Endodermal cell (in vitro differentiated cells): ENCODE data around the gene SMIM10L1. TPM values are rescaled to one million over a fixed set of nuclear protein-coding genes. Genes with fewer than 3 reads are reported as not detected.

Experiments
- DNase-seq: peaks from one replicate; pipeline ENCODE4 v3.0.0-alpha.2; 2017
- H3K27ac ChIP-seq: 2 replicates; pipeline ENCODE4 v1.5.1; 2013; ENCODE audit warnings: mild to moderate bottlenecking, low read depth, low read length, moderate library complexity
- H3K27me3 ChIP-seq: 2 replicates; pipeline ENCODE4 v1.6.1; 2013; ENCODE audit warnings: mild to moderate bottlenecking, low read length, moderate library complexity; ENCODE audit not compliant: insufficient read depth, control insufficient read depth, poor library complexity, severe bottlenecking
- H3K36me3 ChIP-seq: 2 replicates; pipeline ENCODE4 v1.7.0; 2013; ENCODE audit warnings: mild to moderate bottlenecking, low read length, moderate library complexity; ENCODE audit not compliant: control insufficient read depth, insufficient read depth
- H3K4me1 ChIP-seq: one replicate; pipeline ENCODE4 v1.7.0; 2013; ENCODE audit warnings: low read length; ENCODE audit not compliant: control insufficient read depth, insufficient read depth
- H3K4me3 ChIP-seq: 2 replicates; pipeline ENCODE4 v1.5.1; 2013; ENCODE audit warnings: mild to moderate bottlenecking, low read length, moderate library complexity
- H3K9ac ChIP-seq: 2 replicates; pipeline ENCODE4 v1.6.1; 2013; ENCODE audit warnings: mild to moderate bottlenecking, low read length, moderate library complexity; ENCODE audit not compliant: poor library complexity, severe bottlenecking; ENCODE audit errors: extremely low read depth
- H3K9me3 ChIP-seq: 2 replicates; pipeline ENCODE4 v1.6.1; 2013; ENCODE audit warnings: mild to moderate bottlenecking, low read length, moderate library complexity; ENCODE audit not compliant: control insufficient read depth
- H3K27ac Mint-ChIP-seq: 2 replicates; pipeline ENCODE4 v1.8.0; 2020; ENCODE audit warnings: mixed read lengths
- H3K27me3 Mint-ChIP-seq: 2 replicates; pipeline ENCODE4 v1.8.0; 2021; ENCODE audit warnings: mild to moderate bottlenecking, mixed read lengths; ENCODE audit not compliant: insufficient read depth
- H3K36me3 Mint-ChIP-seq: 2 replicates; pipeline ENCODE4 v1.8.0; 2020; ENCODE audit warnings: low read depth, mixed read lengths
- H3K4me1 Mint-ChIP-seq: 2 replicates; pipeline ENCODE4 v1.8.0; 2020; ENCODE audit warnings: mixed read lengths
- H3K4me3 Mint-ChIP-seq: 2 replicates; pipeline ENCODE4 v1.8.0; 2020; ENCODE audit warnings: mild to moderate bottlenecking, moderate library complexity, mixed read lengths
- H3K9me3 Mint-ChIP-seq: 2 replicates; pipeline ENCODE4 v1.8.0; 2020; ENCODE audit warnings: mild to moderate bottlenecking, mixed read lengths
- WGBS, 2 experiments: methylation state at CpG; one replicate each; pipeline versions ENCODE4 v1.1.5 to v1.1.7; 2013; ENCODE audit warnings: missing lambda C conversion rate in 2 of 2, mixed read lengths in 1 of 2; ENCODE audit not compliant: insufficient coverage in 1 of 2, insufficient read length in 1 of 2; 5-methylcytosine and 5-hydroxymethylcytosine counted together
- total RNA-seq, 2 donors: library from RNA; stranded (reverse); fragmentation: NEBNext Ultra II Directional in 1 of 2; extraction: Animal tissue kit (Norgen Biotek cat#: 25700) in 1 of 2; gene quantifications; 2 replicates in 1 of 2; 3 replicates in 1 of 2; pipeline ENCODE4 v1.2.1, GENCODE V29; 2021
- TF ChIP-seq, protein P1 (sequence below): fragments of 200-600 bp; sonication (generic); conservative IDR thresholded peaks from 2 replicates; pipeline ENCODE4 v1.5.0; 2021; ENCODE audit warnings: antibody characterized with exemption, mild to moderate bottlenecking

Gene SMIM10L1
- total RNA-seq, 2 donors from 2014 or later: 12.9 to 31.5 TPM

DNA sequence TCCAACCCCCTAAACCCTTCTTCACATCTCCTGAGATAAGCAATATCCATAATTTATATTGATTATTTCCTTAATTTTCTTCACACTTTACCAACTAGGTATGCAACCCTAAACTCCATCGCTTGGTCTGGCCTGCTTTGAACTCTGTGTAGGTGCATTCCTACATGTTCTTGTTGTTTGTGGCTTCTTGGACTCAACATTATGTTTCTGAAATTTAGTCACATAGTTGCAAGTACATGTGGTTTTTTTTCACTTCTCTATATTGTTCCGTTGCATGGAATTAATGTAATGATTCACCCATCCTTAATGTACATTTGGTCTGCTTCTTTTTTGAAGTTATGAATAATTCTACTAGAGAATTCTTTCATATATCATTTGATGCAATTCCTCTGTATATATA lies 34.9 kb upstream of the SMIM10L1 start:
- H3K27ac Mint-ChIP-seq: no peak overlapping the region
- H3K36me3 ChIP-seq: peaks cover 3% of the 10 kb centered on the region
- H3K27me3 Mint-ChIP-seq: no peaks in the 10 kb centered on the region
- no peak overlapping the region for H3K27ac ChIP-seq
- no peak overlapping the region for H3K4me3 ChIP-seq
- H3K4me1 ChIP-seq: no peaks in the 10 kb centered on the region
- H3K36me3 Mint-ChIP-seq: peaks cover 19% of the 10 kb centered on the region
- no peaks in the 10 kb centered on the region for H3K27me3 ChIP-seq
- no peak for DNase-seq
- 0% methylated on average over 1 of the region's 2 CpGs for WGBS, 2 experiments
- H3K9me3 ChIP-seq: no peaks in the 10 kb centered on the region
- H3K4me1 Mint-ChIP-seq: peaks cover 7% of the 10 kb centered on the region
- H3K9me3 Mint-ChIP-seq: peaks cover 1% of the 10 kb centered on the region
- TF ChIP-seq, protein P1, sequence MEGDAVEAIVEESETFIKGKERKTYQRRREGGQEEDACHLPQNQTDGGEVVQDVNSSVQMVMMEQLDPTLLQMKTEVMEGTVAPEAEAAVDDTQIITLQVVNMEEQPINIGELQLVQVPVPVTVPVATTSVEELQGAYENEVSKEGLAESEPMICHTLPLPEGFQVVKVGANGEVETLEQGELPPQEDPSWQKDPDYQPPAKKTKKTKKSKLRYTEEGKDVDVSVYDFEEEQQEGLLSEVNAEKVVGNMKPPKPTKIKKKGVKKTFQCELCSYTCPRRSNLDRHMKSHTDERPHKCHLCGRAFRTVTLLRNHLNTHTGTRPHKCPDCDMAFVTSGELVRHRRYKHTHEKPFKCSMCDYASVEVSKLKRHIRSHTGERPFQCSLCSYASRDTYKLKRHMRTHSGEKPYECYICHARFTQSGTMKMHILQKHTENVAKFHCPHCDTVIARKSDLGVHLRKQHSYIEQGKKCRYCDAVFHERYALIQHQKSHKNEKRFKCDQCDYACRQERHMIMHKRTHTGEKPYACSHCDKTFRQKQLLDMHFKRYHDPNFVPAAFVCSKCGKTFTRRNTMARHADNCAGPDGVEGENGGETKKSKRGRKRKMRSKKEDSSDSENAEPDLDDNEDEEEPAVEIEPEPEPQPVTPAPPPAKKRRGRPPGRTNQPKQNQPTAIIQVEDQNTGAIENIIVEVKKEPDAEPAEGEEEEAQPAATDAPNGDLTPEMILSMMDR: no peak
- H3K9ac ChIP-seq: no peak overlapping the region
- H3K4me3 Mint-ChIP-seq: no peak overlapping the region

DNA sequence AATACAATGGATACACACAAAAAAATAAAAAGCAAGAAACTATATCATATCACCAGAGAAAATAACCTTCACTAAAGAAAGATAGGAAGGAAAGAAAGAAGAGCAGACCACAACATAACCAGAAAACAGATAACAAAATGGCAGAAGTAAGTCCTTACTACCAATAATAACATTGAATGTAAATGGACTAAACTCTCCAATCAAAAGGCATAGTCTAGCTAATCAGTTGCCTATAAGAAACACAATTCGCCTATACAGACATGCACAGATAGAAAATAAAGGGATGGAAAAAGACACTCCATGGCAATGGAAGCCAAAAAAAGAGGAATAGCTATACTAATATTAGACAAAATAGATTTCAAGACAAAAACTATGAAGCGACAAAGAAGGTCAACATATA lies 27.6 kb upstream of the SMIM10L1 start:
- DNase-seq: no peak
- TF ChIP-seq, protein P1: no peak
- Mint-ChIP-seq H3K9me3 (peaks cover 38% of the 10 kb centered on the region), H3K36me3 (peaks cover 71% of the 10 kb centered on the region), H3K27me3 (no peaks in the 10 kb centered on the region), H3K4me3 (no peak overlapping the region), H3K4me1 (peaks cover 5% of the 10 kb centered on the region), H3K27ac (no peak overlapping the region)
- no CpG with 5 or more reads among the region's 2 CpGs for WGBS, 2 experiments
- Histone ChIP-seq H3K27me3 (no peaks in the 10 kb centered on the region), H3K4me1 (no peaks in the 10 kb centered on the region), H3K36me3 (peaks cover 11% of the 10 kb centered on the region), H3K9ac (no peak overlapping the region), H3K9me3 (peaks cover 20% of the 10 kb centered on the region), H3K27ac (no peak overlapping the region), H3K4me3 (no peak overlapping the region)

DNA sequence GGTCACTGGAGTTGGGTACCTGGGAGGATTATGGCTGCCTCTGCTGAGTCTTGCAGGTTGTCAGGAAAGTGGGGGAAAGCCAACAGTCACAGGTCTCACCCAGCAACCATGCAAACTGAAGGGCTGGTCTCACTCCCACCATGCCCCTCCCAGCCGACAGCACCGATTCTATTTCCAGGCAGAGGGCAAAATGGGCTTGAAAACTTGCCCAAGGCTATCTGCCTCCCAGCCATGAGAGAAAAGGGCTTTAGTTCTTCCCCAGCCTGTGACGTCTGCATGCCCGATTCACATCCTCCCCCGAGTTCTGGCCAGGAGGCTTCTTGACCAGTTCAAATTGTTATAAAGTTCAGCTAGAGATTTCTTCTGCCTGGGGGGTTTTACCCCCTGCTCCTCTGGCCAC lies 26.7 kb upstream of the SMIM10L1 start:
- Mint-ChIP-seq H3K27ac (no peak overlapping the region), H3K4me1 (peaks cover 5% of the 10 kb centered on the region), H3K36me3 (peaks cover 71% of the 10 kb centered on the region), H3K27me3 (no peaks in the 10 kb centered on the region), H3K9me3 (peaks cover 40% of the 10 kb centered on the region), H3K4me3 (no peak overlapping the region)
- WGBS, 2 experiments: 74 to 100% methylated on average over 3 to 5 of the region's 5 CpGs
- TF ChIP-seq, protein P1: no peak
- no peak overlapping the region for H3K9ac ChIP-seq
- no peak overlapping the region for H3K27ac ChIP-seq
- peaks cover 11% of the 10 kb centered on the region for H3K36me3 ChIP-seq
- no peak for DNase-seq
- H3K27me3 ChIP-seq: no peaks in the 10 kb centered on the region
- H3K4me3 ChIP-seq: no peak overlapping the region
- no peaks in the 10 kb centered on the region for H3K4me1 ChIP-seq
- H3K9me3 ChIP-seq: peaks cover 20% of the 10 kb centered on the region
